PC-9 (cell line): Measurements from ENCODE around the gene PNKD. TPM values are rescaled to one million over a fixed set of nuclear protein-coding genes. Genes with fewer than 3 reads are reported as not detected.

Experiments used
- BruUV-seq: library from RNA; stranded (reverse); fragments of 400-500 nt; replicated peaks from 2 replicates; lab custom pipeline; 2021; lab: Mats Ljungman, UMichigan
- CTCF ChIA-PET: fragments of 300-600 bp; sonication (Branson Sonifier 250); formaldehyde crosslinking; loops from one replicate; lab custom pipeline; 2022; ENCODE audit warnings: antibody characterized with exemption; lab: Charles Lee
- POLR2A ChIA-PET: fragments of 300-600 bp; sonication (Branson Sonifier 250); formaldehyde crosslinking; loops from one replicate; lab custom pipeline; 2022; ENCODE audit warnings: antibody characterized with exemption; ENCODE audit not compliant: unreplicated experiment; lab: Charles Lee
- DNase-seq, 2 experiments: peaks; one replicate each; pipeline versions ENCODE4 v3.0.0 to v3.0.0-alpha.2; 2015 to 2022; ENCODE audit warnings: mixed read lengths in 1 of 2
- H2AFZ ChIP-seq: fragments of 200-600 bp; sonication (generic); 2 replicates; pipeline ENCODE4 v1.8.1; 2017; ENCODE audit warnings: antibody characterized with exemption
- H3F3A ChIP-seq: fragments of 200-600 bp; sonication (generic); 2 replicates; pipeline ENCODE4 v1.8.1; 2017; ENCODE audit warnings: antibody characterized with exemption, mild to moderate bottlenecking, low read depth; ENCODE audit not compliant: insufficient read depth
- H3K27ac ChIP-seq: fragments of 200-600 bp; sonication (generic); 2 replicates; pipeline ENCODE4 v1.6.1; 2016; ENCODE audit warnings: mixed run types
- H3K27me3 ChIP-seq: fragments of 200-600 bp; sonication (generic); 2 replicates; pipeline ENCODE4 v1.6.1; 2016; ENCODE audit warnings: low read depth, mixed run types; ENCODE audit not compliant: insufficient read depth
- H3K36me3 ChIP-seq: fragments of 200-600 bp; sonication (generic); 2 replicates; pipeline ENCODE4 v1.6.1; 2016; ENCODE audit warnings: low read depth, mixed run types
- H3K4me1 ChIP-seq: fragments of 200-600 bp; sonication (generic); replicated peaks from 2 replicates; pipeline ENCODE4 v1.6.1; 2016; ENCODE audit warnings: mixed run types; ENCODE audit not compliant: insufficient read depth
- H3K4me2 ChIP-seq: fragments of 200-600 bp; sonication (generic); 2 replicates; pipeline ENCODE4 v1.6.1; 2017; ENCODE audit warnings: mixed run types
- H3K4me3 ChIP-seq: fragments of 200-600 bp; sonication (generic); 2 replicates; pipeline ENCODE4 v1.6.1; 2016; ENCODE audit warnings: mixed run types
- H3K79me2 ChIP-seq: fragments of 200-600 bp; sonication (generic); 2 replicates; pipeline ENCODE4 v1.6.1; 2017; ENCODE audit warnings: low read depth, mixed run types
- H3K9me2 ChIP-seq: fragments of 200-600 bp; sonication (generic); 2 replicates; pipeline ENCODE4 v1.8.1; 2017; ENCODE audit warnings: mild to moderate bottlenecking; ENCODE audit not compliant: insufficient read depth
- H3K9me3 ChIP-seq: fragments of 200-600 bp; sonication (generic); 2 replicates; pipeline ENCODE4 v1.8.1; 2016; ENCODE audit warnings: low read depth; ENCODE audit not compliant: insufficient read depth
- H4K20me1 ChIP-seq: fragments of 200-600 bp; sonication (generic); 2 replicates; pipeline ENCODE4 v1.8.1; 2017; ENCODE audit not compliant: insufficient read depth
- CTCF ChIP-seq: fragments of 200-600 bp; sonication (generic); conservative IDR thresholded peaks from 2 replicates; pipeline ENCODE4 v1.6.1; 2017; ENCODE audit warnings: mixed run types, antibody characterized with exemption, mild to moderate bottlenecking, moderate library complexity
- EZH2 ChIP-seq: fragments of 200-600 bp; sonication (generic); IDR thresholded peaks from 2 replicates; pipeline ENCODE4 v1.8.0; 2017; ENCODE audit warnings: antibody characterized with exemption, low read depth
- intact Hi-C: fragments of 100-400 bp; cut with micrococcal nuclease; formaldehyde crosslinking; loops from one replicate; pipeline ENCODE4 v1.10.0; 2022; ENCODE audit not compliant: unreplicated experiment
- total RNA-seq: library from RNA; stranded (reverse); gene quantifications from 2 replicates; pipeline ENCODE4 v1.2.3, GENCODE V29; 2021

PNKD gene
- total RNA-seq, 1 experiment from 2014 or later = 102 TPM

- TF ChIP-seq EZH2 (no peak), CTCF (no peak)
- DNase-seq = no peak
- ChIA-PET POLR2A (interaction anchor here (0.7 kb wide), 1 partner anchor 19 kb away, joined by 4 read pairs; no protein-coding TSS in a partner anchor), CTCF (no interaction called here)
- Histone ChIP-seq H3K36me3 (peaks cover 39% of the 10 kb centered on the region), H3F3A (peaks cover 9% of the 10 kb centered on the region; the same call in 1 of the 2 replicates), H3K27ac (no peak overlapping the region), H4K20me1 (peaks cover 50% of the 10 kb centered on the region), H3K4me2 (no peak overlapping the region), H3K79me2 (peaks cover 71% of the 10 kb centered on the region), H3K27me3 (no peaks in the 10 kb centered on the region), H3K4me3 (no peak overlapping the region), H3K9me3 (no peaks in the 10 kb centered on the region), H2AFZ (no peak overlapping the region), H3K9me2 (no peaks in the 10 kb centered on the region), H3K4me1 (peaks cover 27% of the 10 kb centered on the region)
- no TSS peak for BruUV-seq
- intact Hi-C loops = no loop called here
These were observed 47.3 kb upstream of the PNKD start for GRCh38 chr2:218223046-218223445.

- peak overlapping the region; percentile 16; the same call in 1 of the 2 replicates for H3K27ac ChIP-seq
- no peaks in the 10 kb centered on the region for H3K9me2 ChIP-seq
- intact Hi-C loops = no loop called here
- H3K27me3 ChIP-seq = no peaks in the 10 kb centered on the region
- POLR2A ChIA-PET = no interaction called here
- TF ChIP-seq CTCF (no peak), EZH2 (no peak)
- H2AFZ ChIP-seq = no peak overlapping the region
- no peak overlapping the region for H3K4me3 ChIP-seq
- H3K36me3 ChIP-seq = peaks cover 47% of the 10 kb centered on the region
- H3K4me1 ChIP-seq = peaks cover 27% of the 10 kb centered on the region
- no peak overlapping the region for H3K4me2 ChIP-seq
- H3K79me2 ChIP-seq = peaks cover 60% of the 10 kb centered on the region
- DNase-seq = no peak
- no peaks in the 10 kb centered on the region for H3K9me3 ChIP-seq
- no TSS peak for BruUV-seq
- peaks cover 21% of the 10 kb centered on the region for H3F3A ChIP-seq
- H4K20me1 ChIP-seq = peaks cover 39% of the 10 kb centered on the region
- CTCF ChIA-PET = no interaction called here
These were observed 46.1 kb upstream of the PNKD start for GRCh38 chr2:218224186-218224585.

- Histone ChIP-seq H3K27me3 (no peaks in the 10 kb centered on the region), H3K9me2 (no peaks in the 10 kb centered on the region), H3K36me3 (peaks cover 69% of the 10 kb centered on the region), H3K4me3 (no peak overlapping the region), H3F3A (peaks cover 32% of the 10 kb centered on the region), H3K9me3 (no peaks in the 10 kb centered on the region), H4K20me1 (peaks cover 13% of the 10 kb centered on the region), H3K4me1 (peaks cover 32% of the 10 kb centered on the region), H3K79me2 (peaks cover 45% of the 10 kb centered on the region), H2AFZ (no peak overlapping the region), H3K4me2 (no peak overlapping the region), H3K27ac (no peak overlapping the region)
- TF ChIP-seq CTCF = no peak
- no peak for TF ChIP-seq EZH2
- DNase-seq = no peak
- POLR2A ChIA-PET = no interaction called here
- CTCF ChIA-PET = interaction anchor here (0.6 to 0.7 kb wide), 2 partner anchors 10 to 135 kb away, joined by 4 to 7 read pairs; no protein-coding TSS in a partner anchor
- BruUV-seq = no TSS peak
- intact Hi-C loops = no loop called here
These were observed 43.4 kb upstream of the PNKD start for GRCh38 chr2:218226903-218227302.
